Measurements from ENCODE around the gene BEND6. TPM values are rescaled to one million over a fixed set of nuclear protein-coding genes. Genes with fewer than 3 reads are reported as not detected.

Gene BEND6

Small RNA genes lying within 50 kb of the gene (small RNA-seq; reads per million reads assigned to genes)
- gene FTH1P15 (ENCODE audit: low read depth) (not detected), gene RNU6-626P (ENCODE audit: low read depth) (not detected)

Measured in mesenchymal stem cell (in vitro differentiated cells and primary cell).